HG03457 (cell line): ENCODE measurements around the gene AHNAK.
"Not testable (repeated sequence)": the region's sequence is repeated elsewhere in the genome, so short reads cannot be mapped to it uniquely, and the experiment has no call there.

Source experiments
- ATAC-seq: cut with Tn5 transposase; IDR thresholded peaks from one replicate; pipeline ENCODE4 v1.9.1; 2021; ENCODE audit warnings: moderate number of reproducible peaks; ENCODE audit not compliant: unreplicated experiment

AHNAK gene, protein sequence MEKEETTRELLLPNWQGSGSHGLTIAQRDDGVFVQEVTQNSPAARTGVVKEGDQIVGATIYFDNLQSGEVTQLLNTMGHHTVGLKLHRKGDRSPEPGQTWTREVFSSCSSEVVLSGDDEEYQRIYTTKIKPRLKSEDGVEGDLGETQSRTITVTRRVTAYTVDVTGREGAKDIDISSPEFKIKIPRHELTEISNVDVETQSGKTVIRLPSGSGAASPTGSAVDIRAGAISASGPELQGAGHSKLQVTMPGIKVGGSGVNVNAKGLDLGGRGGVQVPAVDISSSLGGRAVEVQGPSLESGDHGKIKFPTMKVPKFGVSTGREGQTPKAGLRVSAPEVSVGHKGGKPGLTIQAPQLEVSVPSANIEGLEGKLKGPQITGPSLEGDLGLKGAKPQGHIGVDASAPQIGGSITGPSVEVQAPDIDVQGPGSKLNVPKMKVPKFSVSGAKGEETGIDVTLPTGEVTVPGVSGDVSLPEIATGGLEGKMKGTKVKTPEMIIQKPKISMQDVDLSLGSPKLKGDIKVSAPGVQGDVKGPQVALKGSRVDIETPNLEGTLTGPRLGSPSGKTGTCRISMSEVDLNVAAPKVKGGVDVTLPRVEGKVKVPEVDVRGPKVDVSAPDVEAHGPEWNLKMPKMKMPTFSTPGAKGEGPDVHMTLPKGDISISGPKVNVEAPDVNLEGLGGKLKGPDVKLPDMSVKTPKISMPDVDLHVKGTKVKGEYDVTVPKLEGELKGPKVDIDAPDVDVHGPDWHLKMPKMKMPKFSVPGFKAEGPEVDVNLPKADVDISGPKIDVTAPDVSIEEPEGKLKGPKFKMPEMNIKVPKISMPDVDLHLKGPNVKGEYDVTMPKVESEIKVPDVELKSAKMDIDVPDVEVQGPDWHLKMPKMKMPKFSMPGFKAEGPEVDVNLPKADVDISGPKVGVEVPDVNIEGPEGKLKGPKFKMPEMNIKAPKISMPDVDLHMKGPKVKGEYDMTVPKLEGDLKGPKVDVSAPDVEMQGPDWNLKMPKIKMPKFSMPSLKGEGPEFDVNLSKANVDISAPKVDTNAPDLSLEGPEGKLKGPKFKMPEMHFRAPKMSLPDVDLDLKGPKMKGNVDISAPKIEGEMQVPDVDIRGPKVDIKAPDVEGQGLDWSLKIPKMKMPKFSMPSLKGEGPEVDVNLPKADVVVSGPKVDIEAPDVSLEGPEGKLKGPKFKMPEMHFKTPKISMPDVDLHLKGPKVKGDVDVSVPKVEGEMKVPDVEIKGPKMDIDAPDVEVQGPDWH (N-terminal part only)

DNA sequence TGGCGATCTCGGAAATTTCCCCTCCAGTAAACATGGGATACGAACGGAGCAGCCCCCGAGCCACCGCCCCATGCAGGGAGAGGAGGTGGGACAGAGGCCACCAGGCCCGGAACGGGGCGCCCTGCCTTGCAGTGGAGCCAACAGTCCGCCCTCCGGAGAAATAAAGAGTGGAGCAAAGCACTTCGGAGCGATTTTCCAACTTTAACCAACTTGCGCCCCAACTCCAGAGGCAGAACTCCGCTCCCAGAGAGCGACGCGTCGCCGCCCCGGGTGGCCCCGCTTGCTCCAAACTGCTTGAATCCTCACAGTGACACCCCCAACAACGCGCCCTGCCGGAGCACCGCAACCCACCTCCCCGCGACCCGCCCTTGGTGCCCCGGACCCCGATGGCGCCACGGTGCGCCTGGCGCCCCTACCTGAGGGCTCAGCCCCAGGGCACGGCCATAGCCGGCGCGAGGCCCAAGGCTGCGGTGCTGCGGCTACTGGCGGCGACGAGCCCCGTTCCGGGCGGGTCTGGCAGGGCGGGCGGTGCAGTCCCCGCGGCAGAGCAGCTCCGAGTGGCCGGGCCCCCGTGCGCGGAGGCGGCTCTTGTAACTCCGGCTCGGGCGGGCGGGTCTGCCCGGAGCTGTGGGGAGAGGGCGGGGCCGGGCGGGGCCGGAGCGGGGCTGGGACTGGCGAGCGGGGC, at the start of gene AHNAK:
Gene AHNAK (minus strand): TSS at position 563 of the 685 bp plus-strand sequence. CDS start 10,708 bp downstream, outside the sequence.
- no peak for ATAC-seq

GRCh38 chr11:62595124-62595523, 48.5 kb upstream of the AHNAK start:
- ATAC-seq: no peak

DNA sequence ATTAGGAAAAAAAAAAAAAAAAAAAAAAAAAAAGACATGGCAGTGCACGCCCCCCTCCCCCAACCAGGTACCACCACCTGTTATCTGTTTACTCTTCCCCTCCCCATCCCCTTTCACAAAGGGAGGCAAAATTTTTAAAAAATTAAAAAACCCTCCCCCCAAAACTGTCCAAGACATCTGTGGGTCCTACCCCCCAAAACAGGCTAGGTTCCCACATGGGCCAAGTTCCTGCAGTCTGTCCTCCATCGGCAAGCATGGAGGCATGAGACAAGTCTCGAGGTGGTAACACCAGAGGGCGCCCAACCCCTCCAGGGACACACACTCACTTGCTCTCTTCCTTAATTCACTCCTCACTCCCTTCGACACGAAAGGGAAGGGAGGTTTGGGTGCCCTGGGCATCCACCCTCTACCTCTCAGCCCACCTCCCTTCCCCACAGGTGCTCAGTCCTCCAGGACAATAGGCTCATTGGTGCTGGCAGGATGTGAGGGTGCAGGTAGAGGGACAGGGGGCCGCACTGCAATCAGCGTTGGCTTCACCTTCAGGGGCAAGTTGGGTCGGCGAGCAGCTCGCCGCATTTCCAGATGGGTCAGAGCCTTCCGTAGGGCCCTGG, 46.9 kb upstream of the AHNAK start:
- ATAC-seq: no peak

- ATAC-seq: no peak
Measured at GRCh38 chr11:62592989-62593421, 46.4 kb upstream of the AHNAK start.

GRCh38 chr11:62592146-62592815, 45.7 kb upstream of the AHNAK start:
- ATAC-seq: no peak

DNA sequence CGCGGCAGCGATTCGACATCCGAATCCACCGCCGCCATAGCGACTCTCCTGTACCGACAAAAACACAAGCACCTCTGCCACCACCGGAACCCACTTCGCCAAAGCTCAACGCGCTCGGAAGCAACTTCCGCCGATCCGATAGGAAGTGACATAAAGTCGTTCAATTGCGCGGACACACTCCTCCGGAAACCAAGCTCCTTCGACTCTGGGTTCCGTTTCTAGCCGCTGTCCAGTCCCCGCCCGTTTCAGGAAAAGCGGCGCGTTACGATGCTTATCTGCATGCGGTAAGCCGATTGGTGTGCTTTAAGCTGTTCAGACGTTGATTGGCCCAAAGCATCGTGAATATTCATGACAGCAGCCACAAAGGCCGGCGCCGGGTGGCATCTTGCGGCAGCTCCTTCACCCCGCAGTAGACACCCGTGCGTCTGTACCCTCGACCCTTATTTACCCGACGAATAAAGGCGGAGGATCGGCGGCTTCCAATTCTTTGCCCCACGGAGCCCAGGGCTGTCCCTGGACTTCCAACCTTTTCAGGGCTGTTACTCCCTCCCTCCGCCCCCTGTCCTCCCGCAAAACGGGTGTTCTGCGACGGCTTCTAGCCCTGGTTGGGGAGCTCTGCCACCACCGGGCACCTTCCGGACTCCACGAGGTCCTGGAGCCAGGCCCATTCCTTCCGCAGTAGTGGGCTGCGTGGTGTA, 45.0 kb upstream of the AHNAK start, which contains the start of gene TUT1:
Gene TUT1 (minus strand): TSS at position 76 of the 698 bp plus-strand sequence. CDS start 38 bp downstream, at position 38.
- ATAC-seq: peak; percentile 72

DNA sequence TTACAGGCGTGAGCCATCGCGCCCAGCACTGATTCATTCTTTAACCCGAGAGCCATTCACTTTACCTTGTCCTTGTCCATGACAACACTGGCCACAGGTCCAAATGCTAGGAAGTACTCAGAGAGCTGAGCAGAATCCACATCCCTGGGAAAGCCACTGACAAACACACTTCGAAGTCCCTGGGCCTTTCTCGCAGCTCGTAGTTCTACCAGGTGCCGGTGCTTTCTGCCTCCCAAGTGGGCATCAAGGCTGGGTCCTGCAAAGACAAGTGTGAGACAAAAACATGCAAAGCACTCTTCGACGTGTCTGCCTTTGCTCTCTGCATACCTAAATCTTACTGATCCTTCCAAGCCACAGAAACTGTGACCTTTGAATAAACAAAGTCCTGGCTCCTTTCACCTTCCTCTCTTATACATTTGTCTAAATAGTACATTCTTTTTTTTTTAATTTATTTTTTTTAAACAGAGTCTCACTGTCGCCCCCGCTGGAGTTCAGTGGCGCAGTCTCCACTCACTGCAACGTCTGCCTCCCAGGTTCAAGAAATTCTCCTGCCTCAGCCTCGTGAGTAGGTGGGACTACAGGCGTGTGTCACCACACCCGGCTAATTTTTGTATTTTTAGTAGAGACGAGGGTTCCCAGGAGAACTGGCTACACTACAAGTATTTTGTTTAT, 42.5 kb upstream of the AHNAK start:
- no peak for ATAC-seq

- ATAC-seq: not testable (repeated sequence)
Measured at GRCh38 chr11:62585356-62585755, 38.8 kb upstream of the AHNAK start.

DNA sequence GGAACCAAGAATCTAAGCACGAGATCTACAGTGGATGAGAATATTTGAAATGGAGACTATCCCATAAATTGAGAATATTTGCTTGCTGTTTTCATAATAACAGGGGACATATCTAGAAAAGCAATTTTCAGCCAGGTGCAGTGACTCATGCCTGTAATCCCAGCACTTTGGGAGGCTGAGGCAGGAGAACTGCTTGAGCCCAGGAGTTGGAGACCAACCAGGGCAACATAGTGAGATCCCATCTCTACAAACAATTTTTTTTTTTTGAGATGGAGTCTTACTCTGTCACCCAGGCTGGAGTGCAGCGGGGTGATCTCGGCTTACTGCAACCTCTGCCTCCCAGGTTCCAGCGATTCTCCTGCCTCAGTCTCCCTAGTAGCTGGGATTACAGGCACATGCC, 35.1 kb upstream of the AHNAK start:
- ATAC-seq: not testable (repeated sequence)

- ATAC-seq: no peak
Measured at GRCh38 chr11:62580959-62581715, 34.5 kb upstream of the AHNAK start.

DNA sequence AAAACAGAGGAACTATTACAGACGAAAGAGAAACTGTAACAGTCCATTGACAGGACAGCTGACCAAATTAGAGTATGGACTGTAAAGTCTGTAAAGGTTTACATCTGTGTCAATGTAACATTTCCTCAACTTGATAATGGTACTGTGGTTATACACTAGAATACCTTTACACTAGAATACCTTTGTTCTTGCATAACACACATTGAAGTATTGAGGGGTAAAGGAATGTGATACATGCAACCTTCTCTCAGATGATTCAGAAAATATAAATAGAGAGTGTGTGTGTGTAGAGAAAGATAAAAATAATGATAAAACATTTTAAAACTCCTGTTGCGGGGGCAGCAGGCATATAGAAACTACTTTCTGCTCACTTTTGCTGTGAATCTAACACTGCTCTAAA, 32.6 kb upstream of the AHNAK start:
- ATAC-seq: no peak

DNA sequence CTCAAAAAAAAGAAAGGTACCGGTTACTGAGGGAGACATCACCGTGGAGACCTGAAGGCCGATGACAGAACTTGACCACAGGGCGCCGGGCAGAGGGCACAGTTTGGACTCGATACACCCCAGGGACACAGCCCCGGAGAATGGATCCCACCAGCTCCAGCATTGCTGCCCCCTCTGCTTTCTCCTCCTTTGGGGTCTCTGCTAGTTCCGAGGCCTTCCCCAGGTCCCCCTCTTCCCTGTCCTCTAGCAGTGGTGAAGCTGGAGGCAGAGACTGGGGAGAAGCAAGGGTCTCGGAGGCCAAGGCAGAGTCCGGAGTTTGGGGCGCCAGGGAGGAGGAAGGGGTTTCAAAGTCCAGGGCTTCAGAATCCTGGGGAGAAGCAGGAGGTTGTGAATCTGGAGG, 31.9 kb upstream of the AHNAK start:
- no peak for ATAC-seq

GRCh38 chr11:62577046-62577714, 30.6 kb upstream of the AHNAK start:
- no peak for ATAC-seq

- ATAC-seq: no peak
Measured at GRCh38 chr11:62575837-62576236, 29.2 kb upstream of the AHNAK start.

- ATAC-seq: no peak
Measured at GRCh38 chr11:62575156-62575555, 28.6 kb upstream of the AHNAK start.

GRCh38 chr11:62574363-62575071, 27.9 kb upstream of the AHNAK start:
- ATAC-seq: no peak
